HepG2 (cell line): Measurements from ENCODE around the gene FMOD. TPM values are rescaled to one million over a fixed set of nuclear protein-coding genes. Genes with fewer than 3 reads are reported as not detected.

Source experiments
- ATAC-seq: fragments of 200-7000 bp; cut with Tn5 transposase; 3 replicates; pipeline ENCODE4 v1.9.1; 2020; ENCODE audit warnings: mild to moderate bottlenecking, moderate library complexity
- BruUV-seq: library from RNA; stranded (reverse); fragments of 400-500 nt; replicated peaks from 2 replicates; lab custom pipeline; 2021; lab: Mats Ljungman, UMichigan
- CTCF ChIA-PET: fragments of 300-600 bp; formaldehyde crosslinking; extraction: SDS; loops from one replicate; lab custom pipeline; 2021; ENCODE audit warnings: low total read pairs, inconsistent platforms, low intra/inter-chr PET ratio; lab: Yijun Ruan, JAX
- POLR2A ChIA-PET: fragments of 350-600 bp; sonication (Branson Sonifier 250); formaldehyde crosslinking; loops from one replicate; lab custom pipeline; 2020; ENCODE audit warnings: antibody characterized with exemption, inconsistent platforms; lab: Yijun Ruan, JAX
- DNase-seq: peaks from one replicate; pipeline ENCODE4 v3.0.0-alpha.2; 2015; ENCODE audit warnings: low spot score
- FAIRE-seq: peaks from 3 replicates; lab custom pipeline; 2011; peaks lifted over from hg19 to GRCh38; lab: Jason Lieb, UNC
- H2AFZ ChIP-seq: one replicate; pipeline ENCODE4 v1.6.1; 2011; ENCODE audit warnings: low read length, inconsistent platforms
- H3K27ac ChIP-seq: fragments of 300-600 bp; 3 replicates; pipeline ENCODE4 v1.8.0; 2011; ENCODE audit warnings: mixed run types, mild to moderate bottlenecking, mixed read lengths, low read length, inconsistent platforms; ENCODE audit not compliant: insufficient read depth; ENCODE audit errors: extremely low read length
- H3K27me3 ChIP-seq, 2 experiments: fragments of 200-600 bp in 1 of 2; 2 replicates in 1 of 2; 3 replicates in 1 of 2; pipeline versions ENCODE4 v1.6.0 to v1.8.0; 2011; ENCODE audit warnings: low read length in 2 of 2, mild to moderate bottlenecking in 2 of 2, moderate library complexity in 2 of 2, inconsistent platforms in 1 of 2; ENCODE audit not compliant: insufficient read depth in 2 of 2, control insufficient read depth in 1 of 2
- H3K36me3 ChIP-seq, 2 experiments: fragments of 200-600 bp in 1 of 2; replicated peaks in 1 of 2; 2 replicates in 1 of 2; 3 replicates in 1 of 2; pipeline versions ENCODE4 v1.5.1 to v1.8.0; 2011; ENCODE audit warnings: low read length in 2 of 2, inconsistent platforms in 1 of 2; ENCODE audit not compliant: insufficient read depth in 2 of 2, control insufficient read depth in 1 of 2
- H3K4me1 ChIP-seq: 2 replicates; pipeline ENCODE4 v1.5.1; 2012; ENCODE audit warnings: low read length, inconsistent platforms; ENCODE audit not compliant: insufficient read depth
- H3K4me2 ChIP-seq: 2 replicates; pipeline ENCODE4 v1.6.0; 2011; ENCODE audit warnings: low read depth, low read length, inconsistent platforms
- H3K4me3 ChIP-seq, 3 experiments: fragments of 200-600 bp in 1 of 3; sonication (generic), shearing (Covaris generic) in 1 of 3; replicated peaks in 1 of 3; 2 replicates each; pipeline ENCODE4 v1.5.1; 2011 to 2016; ENCODE audit warnings: low read length in 3 of 3, inconsistent platforms in 2 of 3, low read depth in 2 of 3, mild to moderate bottlenecking in 2 of 3, control low read depth in 1 of 3, mixed read lengths in 1 of 3; ENCODE audit not compliant: insufficient read depth in 1 of 3
- H3K79me2 ChIP-seq: one replicate; pipeline ENCODE4 v1.6.1; 2011; ENCODE audit warnings: low read length, inconsistent platforms; ENCODE audit not compliant: insufficient read depth
- H3K9ac ChIP-seq: 2 replicates; pipeline ENCODE4 v1.6.0; 2011; ENCODE audit warnings: mild to moderate bottlenecking, low read depth, low read length, inconsistent platforms; ENCODE audit not compliant: insufficient read depth
- H3K9me3 ChIP-seq: 2 replicates; pipeline ENCODE4 v1.5.1; 2012; ENCODE audit warnings: mild to moderate bottlenecking, low read length
- H4K20me1 ChIP-seq: 2 replicates; pipeline ENCODE4 v1.6.0; 2011; ENCODE audit warnings: inconsistent platforms, mild to moderate bottlenecking, low read length, moderate library complexity; ENCODE audit not compliant: insufficient read depth
- SMC3 ChIP-seq: IDR thresholded peaks from 2 replicates; pipeline ENCODE4 v1.6.1; 2011; ENCODE audit warnings: low read length, improper control_type of control experiment
- STAG1 ChIP-seq: sonication (generic); formaldehyde crosslinking; IDR thresholded peaks from 2 replicates; pipeline ENCODE4 v1.4.0; 2020; ENCODE audit warnings: missing genetic modification reagents
- WGBS: methylation state at CpG from one replicate; pipeline ENCODE4 v1.1.6; 2017; ENCODE audit warnings: low lambda C conversion rate; 5-methylcytosine and 5-hydroxymethylcytosine counted together
- in situ Hi-C: cut with HindIII; loops from 2 replicates; pipeline ENCODE4 v1.10.0; 2017; ENCODE audit warnings: low pct_unique_long_range_greater_than_20kb; ENCODE audit not compliant: extremely low pct_ligation_motif_present
- intact Hi-C: fragments of 100-400 bp; cut with micrococcal nuclease; formaldehyde crosslinking; loops from one replicate; pipeline ENCODE4 v1.10.0; 2022; ENCODE audit not compliant: unreplicated experiment
- polyA plus RNA-seq, 8 experiments: library from polyadenylated mRNA; depleted of rRNA in 3 of 8; stranded (reverse) in 7 of 8; unstranded in 1 of 8; fragments of >200 nt; fragmentation: Illumina TruSeq in 4 of 8; extraction: Trizol in 4 of 8; gene quantifications; 2 replicates each; pipeline versions ENCODE4 v1.2.1 to v1.2.3, GENCODE V29; 2011 to 2016; ENCODE audit warnings: low read depth in 4 of 8, missing spikeins in 1 of 8, mixed read lengths in 1 of 8; ENCODE audit not compliant: insufficient read depth in 1 of 8
- total RNA-seq, 5 experiments: library from RNA; depleted of rRNA; stranded (reverse); fragments of >200 nt; fragmentation: Illumina TruSeq; extraction: Trizol; gene quantifications; 2 replicates each; pipeline ENCODE4 v1.2.3, GENCODE V29; 2016; ENCODE audit warnings: low read depth in 1 of 5
- TF ChIP-seq, protein P1 (sequence below): sonication (generic); formaldehyde crosslinking; IDR thresholded peaks from 2 replicates; pipeline ENCODE4 v1.4.0; 2020; ENCODE audit warnings: missing genetic modification reagents, borderline replicate concordance
- TF ChIP-seq, protein P2 (sequence below), 2 experiments: fragments of 450-650 bp in 1 of 2; sonication (generic) in 1 of 2; formaldehyde crosslinking; IDR thresholded peaks; 2 replicates each; pipeline versions ENCODE4 v1.5.0 to v1.8.0; 2020 to 2022; ENCODE audit warnings: mild to moderate bottlenecking in 1 of 2, missing genetic modification reagents in 1 of 2
- TF ChIP-seq, protein P3 (sequence below): sonication (generic); formaldehyde crosslinking; IDR thresholded peaks from 2 replicates; pipeline ENCODE4 v1.5.0; 2020; ENCODE audit warnings: mild to moderate bottlenecking, missing genetic modification reagents, moderate library complexity

The FMOD gene
- total and polyA plus RNA-seq, 2 of the 13 experiments (the other 11 are each of a cell fraction or from before 2014, with no cell fraction given): 0.08 TPM; not detected in 1

DNA sequence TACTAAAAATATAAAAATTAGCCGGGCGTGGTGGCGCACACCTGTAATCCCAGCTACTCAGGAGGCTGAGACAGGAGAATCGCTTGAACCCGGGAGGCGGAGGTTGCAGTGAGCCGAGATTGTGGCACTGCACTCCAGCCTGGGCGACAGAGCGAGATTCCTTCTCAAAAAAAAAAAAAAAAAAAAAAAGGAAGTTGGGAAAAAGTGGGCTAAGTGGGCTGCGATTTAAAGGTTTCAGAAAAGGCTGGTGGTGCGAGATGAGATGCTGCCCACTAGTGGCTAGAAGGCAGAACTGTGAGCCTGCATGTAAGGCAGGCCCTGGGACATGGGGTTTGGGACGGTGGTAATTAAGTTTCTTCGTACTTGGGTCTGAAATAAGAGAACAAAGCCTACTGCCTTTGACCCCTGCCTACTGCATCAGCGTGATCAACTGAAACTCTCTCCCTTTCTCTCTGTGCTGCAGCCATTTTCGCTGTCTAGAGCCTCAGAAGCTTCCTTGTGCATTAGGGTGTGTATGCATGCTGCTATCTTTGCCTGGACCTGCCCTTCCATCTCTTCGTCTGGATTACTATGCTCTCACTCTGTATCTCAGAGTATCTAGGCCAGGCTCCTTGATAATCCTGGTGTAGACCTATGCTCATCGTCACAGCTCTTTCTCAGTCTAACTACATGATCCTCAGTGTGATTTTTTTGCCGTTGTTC is 12.4 kb downstream of the FMOD start:
- no peaks in the 10 kb centered on the region for H3K9me3 ChIP-seq
- intact Hi-C loops: loop anchor here (1.0 kb wide), 1 partner anchor 65 kb away; no protein-coding TSS in a partner anchor
- DNase-seq (peak; percentile 25), FAIRE-seq (peak; percentile 46), ATAC-seq (peak; percentile 65)
- peaks cover 0 to 19% of the 10 kb centered on the region in 2 experiments; a peak in 2 of 5 replicates for H3K27me3 ChIP-seq
- POLR2A ChIA-PET: no interaction called here
- no peak overlapping the region for H3K4me2 ChIP-seq
- no peak overlapping the region for H3K9ac ChIP-seq
- H3K27ac ChIP-seq: no peak overlapping the region
- H3K79me2 ChIP-seq: no peaks in the 10 kb centered on the region
- no TSS peak for BruUV-seq
- no peak overlapping the region for H3K4me3 ChIP-seq
- no peaks in the 10 kb centered on the region for H3K36me3 ChIP-seq
- CTCF ChIA-PET: interaction anchor here (1.1 to 3.6 kb wide), 3 partner anchors 65 to 149 kb away, joined by 3 to 41 read pairs (median 26); no protein-coding TSS in a partner anchor
- peaks cover 6% of the 10 kb centered on the region; the same call in 1 of the 2 replicates for H3K4me1 ChIP-seq
- no peaks in the 10 kb centered on the region for H4K20me1 ChIP-seq
- TF ChIP-seq, protein P1, sequence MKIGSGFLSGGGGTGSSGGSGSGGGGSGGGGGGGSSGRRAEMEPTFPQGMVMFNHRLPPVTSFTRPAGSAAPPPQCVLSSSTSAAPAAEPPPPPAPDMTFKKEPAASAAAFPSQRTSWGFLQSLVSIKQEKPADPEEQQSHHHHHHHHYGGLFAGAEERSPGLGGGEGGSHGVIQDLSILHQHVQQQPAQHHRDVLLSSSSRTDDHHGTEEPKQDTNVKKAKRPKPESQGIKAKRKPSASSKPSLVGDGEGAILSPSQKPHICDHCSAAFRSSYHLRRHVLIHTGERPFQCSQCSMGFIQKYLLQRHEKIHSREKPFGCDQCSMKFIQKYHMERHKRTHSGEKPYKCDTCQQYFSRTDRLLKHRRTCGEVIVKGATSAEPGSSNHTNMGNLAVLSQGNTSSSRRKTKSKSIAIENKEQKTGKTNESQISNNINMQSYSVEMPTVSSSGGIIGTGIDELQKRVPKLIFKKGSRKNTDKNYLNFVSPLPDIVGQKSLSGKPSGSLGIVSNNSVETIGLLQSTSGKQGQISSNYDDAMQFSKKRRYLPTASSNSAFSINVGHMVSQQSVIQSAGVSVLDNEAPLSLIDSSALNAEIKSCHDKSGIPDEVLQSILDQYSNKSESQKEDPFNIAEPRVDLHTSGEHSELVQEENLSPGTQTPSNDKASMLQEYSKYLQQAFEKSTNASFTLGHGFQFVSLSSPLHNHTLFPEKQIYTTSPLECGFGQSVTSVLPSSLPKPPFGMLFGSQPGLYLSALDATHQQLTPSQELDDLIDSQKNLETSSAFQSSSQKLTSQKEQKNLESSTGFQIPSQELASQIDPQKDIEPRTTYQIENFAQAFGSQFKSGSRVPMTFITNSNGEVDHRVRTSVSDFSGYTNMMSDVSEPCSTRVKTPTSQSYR (CRISPR knock-in tag): no peak
- TF ChIP-seq STAG1 (CRISPR knock-in tag) (peak; percentile 76), SMC3 (peak; percentile 76)
- TF ChIP-seq, protein P2, sequence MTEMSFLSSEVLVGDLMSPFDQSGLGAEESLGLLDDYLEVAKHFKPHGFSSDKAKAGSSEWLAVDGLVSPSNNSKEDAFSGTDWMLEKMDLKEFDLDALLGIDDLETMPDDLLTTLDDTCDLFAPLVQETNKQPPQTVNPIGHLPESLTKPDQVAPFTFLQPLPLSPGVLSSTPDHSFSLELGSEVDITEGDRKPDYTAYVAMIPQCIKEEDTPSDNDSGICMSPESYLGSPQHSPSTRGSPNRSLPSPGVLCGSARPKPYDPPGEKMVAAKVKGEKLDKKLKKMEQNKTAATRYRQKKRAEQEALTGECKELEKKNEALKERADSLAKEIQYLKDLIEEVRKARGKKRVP (CRISPR knock-in tag; IDR thresholded peaks at IDR 0.05): no peak
- TF ChIP-seq, protein P3, sequence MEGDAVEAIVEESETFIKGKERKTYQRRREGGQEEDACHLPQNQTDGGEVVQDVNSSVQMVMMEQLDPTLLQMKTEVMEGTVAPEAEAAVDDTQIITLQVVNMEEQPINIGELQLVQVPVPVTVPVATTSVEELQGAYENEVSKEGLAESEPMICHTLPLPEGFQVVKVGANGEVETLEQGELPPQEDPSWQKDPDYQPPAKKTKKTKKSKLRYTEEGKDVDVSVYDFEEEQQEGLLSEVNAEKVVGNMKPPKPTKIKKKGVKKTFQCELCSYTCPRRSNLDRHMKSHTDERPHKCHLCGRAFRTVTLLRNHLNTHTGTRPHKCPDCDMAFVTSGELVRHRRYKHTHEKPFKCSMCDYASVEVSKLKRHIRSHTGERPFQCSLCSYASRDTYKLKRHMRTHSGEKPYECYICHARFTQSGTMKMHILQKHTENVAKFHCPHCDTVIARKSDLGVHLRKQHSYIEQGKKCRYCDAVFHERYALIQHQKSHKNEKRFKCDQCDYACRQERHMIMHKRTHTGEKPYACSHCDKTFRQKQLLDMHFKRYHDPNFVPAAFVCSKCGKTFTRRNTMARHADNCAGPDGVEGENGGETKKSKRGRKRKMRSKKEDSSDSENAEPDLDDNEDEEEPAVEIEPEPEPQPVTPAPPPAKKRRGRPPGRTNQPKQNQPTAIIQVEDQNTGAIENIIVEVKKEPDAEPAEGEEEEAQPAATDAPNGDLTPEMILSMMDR: peak; percentile 83
- no peak overlapping the region for H2AFZ ChIP-seq
- in situ Hi-C loops: no loop called here
- 23% methylated on average over 18 of the region's 18 CpGs for WGBS
